H1 (cell line): ENCODE results near the gene DNAL1. TPM values are rescaled to one million over a fixed set of nuclear protein-coding genes. Genes with fewer than 3 reads are reported as not detected.

Experiments
- CTCF ChIA-PET: fragments of 300-600 bp; sonication (Branson Sonifier 250); formaldehyde crosslinking; loops from one replicate; lab custom pipeline; 2021; ENCODE audit not compliant: partially characterized antibody; lab: Charles Lee
- POLR2A ChIA-PET: fragments of 300-600 bp; sonication (Branson Sonifier 250); formaldehyde crosslinking; loops from one replicate; lab custom pipeline; 2021; ENCODE audit warnings: inconsistent platforms; ENCODE audit not compliant: partially characterized antibody; lab: Charles Lee
- DNase-seq, 2 experiments: peaks; one replicate each; pipeline versions ENCODE4 v3.0.0 to v3.0.0-alpha.2; 2010 to 2022; ENCODE audit warnings: low spot score in 2 of 2, low read depth in 1 of 2, mixed read lengths in 1 of 2
- FAIRE-seq: peaks from 2 replicates; lab custom pipeline; 2011; peaks lifted over from hg19 to GRCh38; lab: Jason Lieb, UNC
- H2AFZ ChIP-seq: 2 replicates; pipeline ENCODE4 v1.8.1; 2012; ENCODE audit warnings: low read length, inconsistent platforms
- H2AK5ac ChIP-seq: 2 replicates; pipeline ENCODE4 v1.6.1; 2013; ENCODE audit warnings: low read depth, low read length
- H2BK120ac ChIP-seq: replicated peaks from 2 replicates; pipeline ENCODE3; 2013; ENCODE audit warnings: low read depth, low read length, inconsistent platforms
- H2BK12ac ChIP-seq: 2 replicates; pipeline ENCODE4 v1.6.1; 2013; ENCODE audit warnings: low read depth, low read length
- H2BK15ac ChIP-seq: 2 replicates; pipeline ENCODE4 v1.6.1; 2013; ENCODE audit warnings: low read length
- H2BK20ac ChIP-seq: 2 replicates; pipeline ENCODE4 v1.6.1; 2013; ENCODE audit warnings: low read length
- H2BK5ac ChIP-seq: 2 replicates; pipeline ENCODE4 v1.6.1; 2013; ENCODE audit warnings: low read depth, low read length
- H3K14ac ChIP-seq: 2 replicates; pipeline ENCODE4 v1.6.1; 2013; ENCODE audit warnings: inconsistent platforms; ENCODE audit not compliant: insufficient read length
- H3K18ac ChIP-seq: 2 replicates; pipeline ENCODE4 v1.6.1; 2013; ENCODE audit warnings: low read length; ENCODE audit errors: extremely low read depth
- H3K23ac ChIP-seq: 2 replicates; pipeline ENCODE4 v1.6.1; 2013; ENCODE audit warnings: inconsistent platforms; ENCODE audit not compliant: insufficient read length
- H3K23me2 ChIP-seq: 2 replicates; pipeline ENCODE4 v1.6.1; 2013; ENCODE audit warnings: low read depth, low read length
- H3K27ac ChIP-seq: 2 replicates; pipeline ENCODE4 v1.6.1; 2011; ENCODE audit warnings: low read depth, low read length, inconsistent platforms
- H3K27me3 ChIP-seq, 4 experiments: replicated peaks in 1 of 4; 1 replicate in 1 of 4; 2 replicates in 3 of 4; pipeline versions ENCODE4 v1.6.1 to v1.8.1; 2011 to 2013; ENCODE audit warnings: low read length in 3 of 4, mild to moderate bottlenecking in 3 of 4, inconsistent platforms in 2 of 4, mixed read lengths in 2 of 4, moderate library complexity in 1 of 4; ENCODE audit not compliant: control insufficient read depth in 3 of 4, insufficient read depth in 3 of 4; ENCODE audit errors: extremely low read depth in 1 of 4
- H3K36me3 ChIP-seq, 4 experiments: 2 replicates each; pipeline versions ENCODE4 v1.6.1 to v1.8.1; 2011 to 2013; ENCODE audit warnings: mild to moderate bottlenecking in 4 of 4, low read length in 3 of 4, moderate library complexity in 2 of 4, control low read depth in 1 of 4, inconsistent platforms in 1 of 4; ENCODE audit not compliant: insufficient read depth in 4 of 4, control insufficient read depth in 2 of 4
- H3K4ac ChIP-seq: replicated peaks from 2 replicates; pipeline ENCODE3; 2013; ENCODE audit warnings: low read length, low read depth, mixed read lengths, inconsistent platforms; ENCODE audit not compliant: insufficient read length
- H3K4me1 ChIP-seq, 4 experiments: replicated peaks in 1 of 4; 1 replicate in 1 of 4; 2 replicates in 3 of 4; pipeline versions ENCODE4 v1.6.1 to v1.8.1; 2011 to 2013; ENCODE audit warnings: low read length in 3 of 4, inconsistent platforms in 2 of 4, mixed read lengths in 1 of 4; ENCODE audit not compliant: insufficient read depth in 4 of 4, control insufficient read depth in 3 of 4
- H3K4me2 ChIP-seq, 2 experiments: 2 replicates each; pipeline versions ENCODE4 v1.6.1 to v1.8.1; 2011 to 2013; ENCODE audit warnings: low read depth in 2 of 2, low read length in 2 of 2, control low read depth in 1 of 2, inconsistent platforms in 1 of 2, mild to moderate bottlenecking in 1 of 2; ENCODE audit not compliant: insufficient read depth in 1 of 2
- H3K4me3 ChIP-seq, 4 experiments: fragments of 200-600, 300-600 bp in 1 of 4; sonication (generic), shearing (Covaris generic), sonication (Bioruptor Twin) in 1 of 4; 2 replicates each; pipeline versions ENCODE4 v1.5.1 to v1.8.1; 2011 to 2016; ENCODE audit warnings: low read length in 4 of 4, low read depth in 3 of 4, control low read depth in 2 of 4, inconsistent platforms in 2 of 4, mild to moderate bottlenecking in 2 of 4, mixed read lengths in 1 of 4, moderate library complexity in 1 of 4; ENCODE audit not compliant: insufficient read depth in 2 of 4; ENCODE audit errors: extremely low read depth in 1 of 4
- H3K56ac ChIP-seq: replicated peaks from 2 replicates; pipeline ENCODE3; 2013; ENCODE audit warnings: low read depth, mild to moderate bottlenecking, mixed read lengths, low read length, inconsistent platforms; ENCODE audit not compliant: insufficient read length
- H3K79me1 ChIP-seq: 2 replicates; pipeline ENCODE4 v1.6.1; 2013; ENCODE audit warnings: low read depth, low read length, control low read depth
- H3K79me2 ChIP-seq, 2 experiments: 2 replicates each; pipeline versions ENCODE4 v1.6.1 to v1.8.1; 2012 to 2013; ENCODE audit warnings: low read length in 2 of 2, mild to moderate bottlenecking in 2 of 2, inconsistent platforms in 1 of 2; ENCODE audit not compliant: insufficient read depth in 2 of 2, control insufficient read depth in 1 of 2
- H3K9ac ChIP-seq, 4 experiments: replicated peaks in 1 of 4; 1 replicate in 1 of 4; 2 replicates in 3 of 4; pipeline versions ENCODE4 v1.6.1 to v1.8.1; 2011 to 2013; ENCODE audit warnings: low read depth in 3 of 4, low read length in 3 of 4, control low read depth in 2 of 4, mild to moderate bottlenecking in 2 of 4, moderate library complexity in 2 of 4, inconsistent platforms in 1 of 4; ENCODE audit errors: extremely low read depth in 1 of 4
- H3K9me3 ChIP-seq, 2 experiments: 2 replicates each; pipeline versions ENCODE4 v1.6.1 to v1.8.1; 2012 to 2013; ENCODE audit warnings: mild to moderate bottlenecking in 2 of 2, moderate library complexity in 2 of 2, control low read depth in 1 of 2, inconsistent platforms in 1 of 2, low read depth in 1 of 2, low read length in 1 of 2, mixed read lengths in 1 of 2; ENCODE audit not compliant: insufficient read depth in 2 of 2
- H4K20me1 ChIP-seq, 2 experiments: replicated peaks in 1 of 2; 2 replicates each; pipeline versions ENCODE3 to v1.8.1; 2011 to 2013; ENCODE audit warnings: inconsistent platforms in 2 of 2, low read length in 2 of 2, mild to moderate bottlenecking in 1 of 2; ENCODE audit not compliant: insufficient read depth in 2 of 2, control insufficient read depth in 1 of 2
- H4K5ac ChIP-seq: 2 replicates; pipeline ENCODE4 v1.6.1; 2013; ENCODE audit warnings: low read length, low read depth, mixed read lengths, inconsistent platforms; ENCODE audit not compliant: insufficient read length
- H4K8ac ChIP-seq: 2 replicates; pipeline ENCODE4 v1.8.0; 2013; ENCODE audit warnings: mild to moderate bottlenecking, moderate library complexity, low read length, inconsistent platforms; ENCODE audit not compliant: insufficient read depth; ENCODE audit errors: extremely low read depth
- H4K91ac ChIP-seq: replicated peaks from 2 replicates; pipeline ENCODE3; 2013; ENCODE audit warnings: low read length, mixed read lengths, inconsistent platforms; ENCODE audit not compliant: insufficient read length
- WGBS, 2 experiments: shearing (Covaris generic) in 1 of 2; methylation state at CpG; one replicate each; pipeline versions ENCODE4 v1.1.6 to v1.1.7; 2013 to 2015; ENCODE audit warnings: low lambda C conversion rate in 2 of 2, mixed read lengths in 2 of 2, inconsistent platforms in 1 of 2, low coverage in 1 of 2, missing lambda C conversion rate in 1 of 2; ENCODE audit not compliant: insufficient replicate concordance in 2 of 2, insufficient coverage in 1 of 2, insufficient read length in 1 of 2; ENCODE audit errors: extremely low coverage in 1 of 2, missing lambda C conversion rate in 1 of 2; 5-methylcytosine and 5-hydroxymethylcytosine counted together
- polyA plus RNA-seq, 7 experiments: library from polyadenylated mRNA; depleted of rRNA in 3 of 7; stranded (reverse) in 5 of 7; unstranded in 2 of 7; fragments of >200 nt in 5 of 7; fragments of 200-250 nt in 2 of 7; gene quantifications; 1 replicate in 5 of 7; 2 replicates in 1 of 7; 4 replicates in 1 of 7; pipeline versions ENCODE4 v1.2.1 to v1.2.3, GENCODE V29; 2011 to 2013; ENCODE audit warnings: missing spikeins in 2 of 7, mixed read lengths in 2 of 7
- total RNA-seq: library from RNA; stranded (reverse); fragmentation: NEBNext Ultra II Directional; extraction: Animal tissue kit (Norgen Biotek cat#: 25700); gene quantifications from 2 replicates; pipeline ENCODE4 v1.2.1, GENCODE V29; 2021
- TF ChIP-seq, protein P1 (sequence below): IDR thresholded peaks from 2 replicates; pipeline ENCODE4 v1.6.1; 2012; ENCODE audit warnings: inconsistent platforms

The DNAL1 gene
- total and polyA plus RNA-seq, 2 of the 8 experiments (the other 6 are each of a cell fraction or from before 2014, with no cell fraction given): 2.8 to 16.8 TPM

DNA sequence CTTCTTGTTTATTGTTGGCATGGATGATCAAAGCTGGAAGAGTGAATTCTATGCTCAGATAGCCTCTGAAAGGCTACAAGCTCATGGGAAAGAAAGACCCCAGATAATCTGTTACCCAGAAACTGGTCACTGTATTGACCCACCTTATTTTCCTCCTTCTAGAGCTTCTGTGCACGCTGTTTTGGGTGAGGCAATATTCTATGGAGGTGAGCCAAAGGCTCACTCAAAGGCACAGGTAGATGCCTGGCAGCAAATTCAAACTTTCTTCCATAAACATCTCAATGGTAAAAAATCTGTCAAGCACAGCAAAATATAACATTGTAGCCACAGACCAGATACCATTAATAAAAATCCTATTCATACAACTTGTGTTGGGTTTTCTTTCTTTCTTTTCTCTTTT lies 25.3 kb upstream of the DNAL1 start:
- Histone ChIP-seq H2BK5ac (no peak overlapping the region), H3K23ac (no peak overlapping the region), H4K8ac (no peak overlapping the region), H2AFZ (no peak overlapping the region), H4K20me1 (peaks cover 0 to 3% of the 10 kb centered on the region in 2 experiments), H3K4me2 (no peak overlapping the region), H3K27ac (no peak overlapping the region), H3K14ac (no peak overlapping the region), H2BK20ac (no peak overlapping the region), H4K91ac (no peak overlapping the region), H3K79me1 (no peaks in the 10 kb centered on the region), H2BK12ac (no peak overlapping the region), H3K36me3 (no peaks in the 10 kb centered on the region), H3K9ac (no peak overlapping the region), H3K79me2 (no peaks in the 10 kb centered on the region), H3K9me3 (no peaks in the 10 kb centered on the region), H3K4me1 (peaks cover 0 to 5% (median 0%) of the 10 kb centered on the region in 4 experiments; a peak in 1 of 7 replicates), H2AK5ac (no peak overlapping the region), H3K4me3 (no peak overlapping the region), H3K4ac (no peak overlapping the region), H2BK120ac (no peak overlapping the region), H3K23me2 (0 out of 2 replicates have a peak, but pooled peaks cover 2% of the 10 kb centered on the region), H3K56ac (no peak overlapping the region), H3K18ac (no peak overlapping the region), H4K5ac (no peak overlapping the region), H2BK15ac (no peak overlapping the region), H3K27me3 (peaks cover 0 to 12% (median 3%) of the 10 kb centered on the region in 4 experiments; a peak in 3 of 7 replicates)
- ChIA-PET CTCF (interaction anchor here (1.0 to 1.7 kb wide), 5 partner anchors 12 to 84 kb away, joined by 3 to 5 read pairs (median 4); no protein-coding TSS in a partner anchor), POLR2A (interaction anchor here (1.2 kb wide), 1 partner anchor 51 kb away, joined by 3 read pairs; the partner anchor contains the start of gene ACOT2)
- 84% methylated on average over 1 of the region's 1 CpG; no CpG with 5 or more reads in 1 of the 2 experiments for WGBS, 2 experiments
- TF ChIP-seq, protein P1, sequence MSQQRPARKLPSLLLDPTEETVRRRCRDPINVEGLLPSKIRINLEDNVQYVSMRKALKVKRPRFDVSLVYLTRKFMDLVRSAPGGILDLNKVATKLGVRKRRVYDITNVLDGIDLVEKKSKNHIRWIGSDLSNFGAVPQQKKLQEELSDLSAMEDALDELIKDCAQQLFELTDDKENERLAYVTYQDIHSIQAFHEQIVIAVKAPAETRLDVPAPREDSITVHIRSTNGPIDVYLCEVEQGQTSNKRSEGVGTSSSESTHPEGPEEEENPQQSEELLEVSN: no peak
- no peak for FAIRE-seq
- DNase-seq: no peak
